Keratinocyte (primary cell): ENCODE data around the gene CPVL.

ENCODE experiments used
- EZH2 ChIP-seq: IDR thresholded peaks from one replicate; pipeline ENCODE4 v1.6.1; 2012; ENCODE audit warnings: inconsistent platforms, mild to moderate bottlenecking, low read length, moderate library complexity
- TF ChIP-seq, protein P1 (sequence below), 3 experiments: IDR thresholded peaks in 1 of 3; conservative IDR thresholded peaks in 1 of 3; optimal IDR thresholded peaks in 1 of 3; 2 replicates in 2 of 3; 3 replicates in 1 of 3; pipeline versions ENCODE3 to v1.5.1; 2011; ENCODE audit warnings: low read length in 3 of 3, mild to moderate bottlenecking in 3 of 3, moderate library complexity in 2 of 3, control low read depth in 1 of 3, inconsistent platforms in 1 of 3; ENCODE audit not compliant: insufficient read depth in 2 of 3; ENCODE audit errors: extremely low read depth in 1 of 3

DNA sequence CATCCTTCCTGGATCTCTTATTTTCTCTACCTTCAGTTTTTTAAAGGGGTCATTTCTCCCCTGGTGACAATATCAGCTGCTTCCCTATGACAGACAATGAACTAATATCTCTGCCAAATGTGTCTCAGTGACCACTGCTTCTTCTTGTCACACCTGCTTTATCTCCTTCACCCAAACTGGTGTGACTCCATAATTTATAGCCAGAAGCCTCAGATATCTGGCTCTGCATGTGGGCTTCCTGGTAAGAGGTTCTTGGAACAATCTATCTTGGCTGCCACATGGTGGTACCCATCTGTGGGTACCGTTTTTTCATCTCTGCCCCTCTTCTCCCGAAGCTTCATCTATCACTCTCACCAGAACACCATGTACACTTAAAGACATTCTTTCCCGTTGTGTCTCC is 37.0 kb downstream of the CPVL start:
- TF ChIP-seq, protein P1, sequence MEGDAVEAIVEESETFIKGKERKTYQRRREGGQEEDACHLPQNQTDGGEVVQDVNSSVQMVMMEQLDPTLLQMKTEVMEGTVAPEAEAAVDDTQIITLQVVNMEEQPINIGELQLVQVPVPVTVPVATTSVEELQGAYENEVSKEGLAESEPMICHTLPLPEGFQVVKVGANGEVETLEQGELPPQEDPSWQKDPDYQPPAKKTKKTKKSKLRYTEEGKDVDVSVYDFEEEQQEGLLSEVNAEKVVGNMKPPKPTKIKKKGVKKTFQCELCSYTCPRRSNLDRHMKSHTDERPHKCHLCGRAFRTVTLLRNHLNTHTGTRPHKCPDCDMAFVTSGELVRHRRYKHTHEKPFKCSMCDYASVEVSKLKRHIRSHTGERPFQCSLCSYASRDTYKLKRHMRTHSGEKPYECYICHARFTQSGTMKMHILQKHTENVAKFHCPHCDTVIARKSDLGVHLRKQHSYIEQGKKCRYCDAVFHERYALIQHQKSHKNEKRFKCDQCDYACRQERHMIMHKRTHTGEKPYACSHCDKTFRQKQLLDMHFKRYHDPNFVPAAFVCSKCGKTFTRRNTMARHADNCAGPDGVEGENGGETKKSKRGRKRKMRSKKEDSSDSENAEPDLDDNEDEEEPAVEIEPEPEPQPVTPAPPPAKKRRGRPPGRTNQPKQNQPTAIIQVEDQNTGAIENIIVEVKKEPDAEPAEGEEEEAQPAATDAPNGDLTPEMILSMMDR (optimal IDR thresholded peaks at IDR 0.05 in 1 of 3, IDR thresholded peaks at IDR 0.05 in 1 of 3, conservative IDR thresholded peaks at IDR 0.05 in 1 of 3; ENCODE audit: extremely low read depth in 1 of 3, insufficient read depth in 2 of 3, low read length in 3 of 3) = no peak
- TF ChIP-seq EZH2 = no peak
